ENCODE results near the gene CCT5. TPM values are rescaled to one million over a fixed set of nuclear protein-coding genes. Genes with fewer than 3 reads are reported as not detected.

Gene CCT5
- total RNA-seq, 3 donors from 2014 or later (not counting 1 experiment from before 2014, with no cell fraction given) = 62.2 to 88.0 (median 73.5) TPM

- Mint-ChIP-seq H3K9me3 (no peaks in the 10 kb centered on the region), H3K27me3 (ENCODE audit: low read depth in 2 of 2) (no peaks in the 10 kb centered on the region), H3K4me3 (peak overlapping the region; percentile 97), H3K27ac (peak overlapping the region; percentile 99), H3K4me1 (peaks cover 39 to 40% of the 10 kb centered on the region in 2 donors), H3K36me3 (no peaks in the 10 kb centered on the region)
- no peak for TF ChIP-seq CTCF (IDR thresholded peaks at IDR 0.05)
- DNase-seq = no peak
- intact Hi-C loops (cut with micrococcal nuclease) = no loop called here
- WGBS (ENCODE audit: insufficient coverage) = 65% methylated on average over 29 of the region's 29 CpGs
- Histone ChIP-seq H3K27me3 (ENCODE audit: control insufficient read depth, insufficient read depth, low read length) (no peaks in the 10 kb centered on the region), H3K4me1 (ENCODE audit: control insufficient read depth, insufficient read depth, low read length) (peaks cover 24% of the 10 kb centered on the region), H3K27ac (ENCODE audit: low read length) (peak overlapping the region; percentile 95), H3K4me3 (ENCODE audit: low read length) (peak overlapping the region; percentile 90), H3K9me3 (ENCODE audit: control insufficient read depth, insufficient read depth, low read length) (no peaks in the 10 kb centered on the region), H3K36me3 (ENCODE audit: control insufficient read depth, insufficient read depth, low read length) (no peaks in the 10 kb centered on the region)
- no peak for ATAC-seq
Observed at GRCh38 chr5:10248378-10249260, 1.5 kb upstream of the CCT5 start.

GRCh38 chr5:10250806-10251276, 761 bp downstream of the CCT5 start:
- H3K4me1 Mint-ChIP-seq = peaks cover 45 to 56% of the 10 kb centered on the region in 2 donors
- under 1% methylated on average over 21 of the region's 21 CpGs for WGBS (ENCODE audit: insufficient coverage)
- peak in 1 of 2 donors; percentile 54 for DNase-seq

GRCh38 chr5:10251405-10251804, 1.3 kb downstream of the CCT5 start:
- Mint-ChIP-seq H3K4me3 (peak overlapping the region; percentile 97), H3K27ac (peak overlapping the region; percentile 99), H3K27me3 (ENCODE audit: low read depth in 2 of 2) (no peaks in the 10 kb centered on the region), H3K9me3 (no peaks in the 10 kb centered on the region), H3K4me1 (peaks cover 45 to 62% of the 10 kb centered on the region in 2 donors), H3K36me3 (peaks cover 7% of the 10 kb centered on the region)
- Histone ChIP-seq H3K36me3 (ENCODE audit: control insufficient read depth, insufficient read depth, low read length) (peaks cover 18% of the 10 kb centered on the region), H3K9me3 (ENCODE audit: control insufficient read depth, insufficient read depth, low read length) (no peaks in the 10 kb centered on the region), H3K4me3 (ENCODE audit: low read length) (peak overlapping the region; percentile 90), H3K4me1 (ENCODE audit: control insufficient read depth, insufficient read depth, low read length) (peaks cover 24% of the 10 kb centered on the region), H3K27ac (ENCODE audit: low read length) (no peak overlapping the region), H3K27me3 (ENCODE audit: control insufficient read depth, insufficient read depth, low read length) (no peaks in the 10 kb centered on the region)
- ATAC-seq (no peak), DNase-seq (no peak)
- TF ChIP-seq CTCF (IDR thresholded peaks at IDR 0.05) = no peak
- intact Hi-C loops (cut with micrococcal nuclease) = loop anchor here (10.0 kb wide), 1 partner anchor 513 kb away; the partner anchor contains the start of gene DAP
- 48% methylated on average over 6 of the region's 7 CpGs for WGBS (ENCODE audit: insufficient coverage)

More at GRCh38 chr5:10250806-10251276, 761 bp downstream of the CCT5 start:
- no peaks in the 10 kb centered on the region for H3K27me3 ChIP-seq (ENCODE audit: control insufficient read depth, insufficient read depth, low read length)
- TF ChIP-seq CTCF (IDR thresholded peaks at IDR 0.05) = no peak
- no peaks in the 10 kb centered on the region for H3K9me3 Mint-ChIP-seq
- H3K27ac Mint-ChIP-seq = peak overlapping the region; percentile 99
- intact Hi-C loops (cut with micrococcal nuclease) = loop anchor here (1.0 to 10.0 kb wide), 2 partner anchors 102 to 514 kb away; partner anchors contain the start of genes DAP and MARCHF6
- peaks cover 24% of the 10 kb centered on the region for H3K4me1 ChIP-seq (ENCODE audit: control insufficient read depth, insufficient read depth, low read length)
- peak overlapping the region; percentile 97 for H3K4me3 Mint-ChIP-seq
- no peaks in the 10 kb centered on the region for H3K27me3 Mint-ChIP-seq (ENCODE audit: low read depth in 2 of 2)
- no peak overlapping the region for H3K27ac ChIP-seq (ENCODE audit: low read length)
- ATAC-seq = no peak
- peak overlapping the region; percentile 90 for H3K4me3 ChIP-seq (ENCODE audit: low read length)
- peaks cover 13% of the 10 kb centered on the region for H3K36me3 ChIP-seq (ENCODE audit: control insufficient read depth, insufficient read depth, low read length)
- no peaks in the 10 kb centered on the region for H3K9me3 ChIP-seq (ENCODE audit: control insufficient read depth, insufficient read depth, low read length)
- H3K36me3 Mint-ChIP-seq = peaks cover 7% of the 10 kb centered on the region
